Lung (tissue), 12 donors: ENCODE measurements around the gene LPIN1. TPM values are rescaled to one million over a fixed set of nuclear protein-coding genes. Genes with fewer than 3 reads are reported as not detected.

Experiments used
- ATAC-seq: fragments of 200-7000 bp; cut with Tn5 transposase; one replicate; pipeline ENCODE4 v1.9.1; 2020; ENCODE audit warnings: moderate number of reproducible peaks; ENCODE audit not compliant: insufficient read depth, low FRiP score
- DNase-seq, 3 donors: peaks; one replicate each; pipeline ENCODE4 v3.0.0-alpha.2; 2013 to 2017
- H3K27ac ChIP-seq, 2 donors: one replicate each; pipeline ENCODE4 v1.5.1; 2013; ENCODE audit warnings: mild to moderate bottlenecking in 2 of 2, moderate library complexity in 2 of 2, control low read depth in 1 of 2, inconsistent platforms in 1 of 2, low read depth in 1 of 2, low read length in 1 of 2
- H3K27me3 ChIP-seq, 3 donors: one replicate each; pipeline ENCODE4 v1.5.1; 2013; ENCODE audit warnings: low read length in 2 of 3; ENCODE audit not compliant: control insufficient read depth in 3 of 3, insufficient read depth in 3 of 3
- H3K36me3 ChIP-seq, 4 donors: one replicate each; pipeline ENCODE4 v1.5.1; 2013; ENCODE audit warnings: low read length in 4 of 4, mild to moderate bottlenecking in 1 of 4, moderate library complexity in 1 of 4; ENCODE audit not compliant: control insufficient read depth in 4 of 4, insufficient read depth in 4 of 4
- H3K4me1 ChIP-seq, 5 donors: one replicate each; pipeline ENCODE4 v1.5.1; 2013; ENCODE audit warnings: low read length in 5 of 5, mild to moderate bottlenecking in 2 of 5, moderate library complexity in 1 of 5; ENCODE audit not compliant: control insufficient read depth in 5 of 5, insufficient read depth in 5 of 5
- H3K4me3 ChIP-seq: one replicate; pipeline ENCODE4 v1.5.1; 2013; ENCODE audit warnings: mild to moderate bottlenecking, control low read depth, moderate library complexity
- H3K9ac ChIP-seq, 2 donors: one replicate each; pipeline ENCODE4 v1.5.1; 2013; ENCODE audit warnings: low read length in 2 of 2, control low read depth in 1 of 2; ENCODE audit not compliant: insufficient read depth in 1 of 2
- H3K9me3 ChIP-seq, 4 donors: one replicate each; pipeline ENCODE4 v1.5.1; 2013; ENCODE audit warnings: low read length in 3 of 4, mild to moderate bottlenecking in 1 of 4, moderate library complexity in 1 of 4; ENCODE audit not compliant: control insufficient read depth in 4 of 4, insufficient read depth in 3 of 4
- WGBS, 2 donors: extraction: QIAGEN DNeasy Blood & Tissue Kit; methylation state at CpG; one replicate each; pipeline ENCODE4 v1.1.7; 2013; 5-methylcytosine and 5-hydroxymethylcytosine counted together
- polyA plus RNA-seq, 2 donors: library from polyadenylated mRNA; stranded (reverse); fragments of 200-250 nt; gene quantifications; one replicate each; pipeline ENCODE4 v1.2.1, GENCODE V29; 2013
- total RNA-seq, 2 donors: library from RNA; depleted of rRNA in 1 of 2; stranded (reverse); fragments of >200 nt in 1 of 2; gene quantifications; one replicate each; pipeline ENCODE4 v1.2.1, GENCODE V29; 2014 to 2021
- TF ChIP-seq, protein P1 (sequence below): IDR thresholded peaks from 2 replicates; pipeline ENCODE4 v1.5.1; 2012; ENCODE audit warnings: mild to moderate bottlenecking; ENCODE audit errors: control extremely low read depth, extremely low read depth
- donor health status: control.
- donor health status: control.
- donor health status: Bipolar disorder and iron deficiency.
- donor health status: healthy.
- donor health status: DM: yes; HTN: yes; CAD: no.

The LPIN1 gene
- total and polyA plus RNA-seq, 4 donors: 14.7 to 43.4 (median 26.0) TPM

DNA sequence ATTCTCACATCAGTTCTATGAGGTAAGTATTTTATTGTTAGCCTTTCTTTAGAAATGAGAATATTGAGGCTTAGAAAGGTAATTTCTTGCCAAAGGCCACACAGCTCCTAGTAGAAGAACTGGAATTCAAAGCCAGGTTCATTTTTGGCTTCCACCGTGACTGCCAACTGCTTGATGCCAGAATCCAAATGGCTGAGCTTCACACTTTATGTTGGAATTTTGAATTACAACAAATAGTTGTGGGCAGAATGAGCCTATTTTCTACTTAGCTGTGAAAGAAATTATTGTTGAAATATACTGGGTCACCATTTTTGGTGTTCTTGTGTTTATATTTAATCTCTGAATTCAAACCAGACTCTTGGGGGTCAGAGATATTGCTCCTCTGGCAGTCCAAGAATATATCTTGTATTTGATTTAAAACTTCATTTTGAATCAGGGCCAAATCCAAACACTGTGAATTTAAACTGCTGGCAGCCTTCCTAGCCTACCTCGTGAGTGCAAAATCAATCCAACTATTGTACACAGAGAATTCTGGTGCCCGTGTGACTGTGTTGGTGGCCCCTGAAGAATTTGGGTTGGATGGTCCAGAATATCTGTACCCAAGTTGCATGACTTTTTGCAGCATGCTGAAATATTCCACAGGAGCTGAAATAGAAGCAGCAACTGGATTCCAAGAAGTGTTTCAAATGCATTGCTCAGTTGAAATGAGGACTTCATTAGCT is 35.6 kb upstream of the LPIN1 start:
- no peaks in the 10 kb centered on the region for H3K9me3 ChIP-seq
- no peak overlapping the region for H3K9ac ChIP-seq
- H3K4me3 ChIP-seq: no peak overlapping the region
- no peaks in the 10 kb centered on the region for H3K36me3 ChIP-seq
- 38 to 55% methylated on average over 3 of the region's 3 CpGs for WGBS, 2 donors
- H3K4me1 ChIP-seq: peaks cover 0 to 25% (median 10%) of the 10 kb centered on the region in 5 donors
- H3K27ac ChIP-seq: no peak overlapping the region
- DNase-seq (peak; percentile 45 to 77 (median 75)), ATAC-seq (no peak)
- TF ChIP-seq, protein P1, sequence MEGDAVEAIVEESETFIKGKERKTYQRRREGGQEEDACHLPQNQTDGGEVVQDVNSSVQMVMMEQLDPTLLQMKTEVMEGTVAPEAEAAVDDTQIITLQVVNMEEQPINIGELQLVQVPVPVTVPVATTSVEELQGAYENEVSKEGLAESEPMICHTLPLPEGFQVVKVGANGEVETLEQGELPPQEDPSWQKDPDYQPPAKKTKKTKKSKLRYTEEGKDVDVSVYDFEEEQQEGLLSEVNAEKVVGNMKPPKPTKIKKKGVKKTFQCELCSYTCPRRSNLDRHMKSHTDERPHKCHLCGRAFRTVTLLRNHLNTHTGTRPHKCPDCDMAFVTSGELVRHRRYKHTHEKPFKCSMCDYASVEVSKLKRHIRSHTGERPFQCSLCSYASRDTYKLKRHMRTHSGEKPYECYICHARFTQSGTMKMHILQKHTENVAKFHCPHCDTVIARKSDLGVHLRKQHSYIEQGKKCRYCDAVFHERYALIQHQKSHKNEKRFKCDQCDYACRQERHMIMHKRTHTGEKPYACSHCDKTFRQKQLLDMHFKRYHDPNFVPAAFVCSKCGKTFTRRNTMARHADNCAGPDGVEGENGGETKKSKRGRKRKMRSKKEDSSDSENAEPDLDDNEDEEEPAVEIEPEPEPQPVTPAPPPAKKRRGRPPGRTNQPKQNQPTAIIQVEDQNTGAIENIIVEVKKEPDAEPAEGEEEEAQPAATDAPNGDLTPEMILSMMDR: no peak
- H3K27me3 ChIP-seq: no peaks in the 10 kb centered on the region

DNA sequence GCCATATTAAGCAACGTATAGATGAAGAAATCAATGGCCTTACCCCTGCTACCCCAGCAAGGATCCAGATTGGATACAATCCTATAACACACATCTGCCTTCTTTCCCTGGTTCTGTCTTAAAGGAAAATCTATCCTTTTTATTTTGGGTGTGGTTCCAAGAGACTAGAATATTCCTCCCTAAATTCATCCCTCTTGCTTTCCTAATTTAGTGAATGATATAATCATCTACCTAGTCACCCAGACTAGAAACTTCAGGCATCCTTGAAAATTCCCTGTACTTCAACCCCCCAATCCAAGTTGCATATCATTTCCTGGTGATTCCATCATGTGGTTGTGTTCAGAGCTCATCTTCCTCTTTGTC is 35.1 kb upstream of the LPIN1 start:
- 37 to 70% methylated on average over 1 of the region's 1 CpG for WGBS, 2 donors
- peaks cover 0 to 26% (median 10%) of the 10 kb centered on the region in 5 donors for H3K4me1 ChIP-seq
- H3K9me3 ChIP-seq: no peaks in the 10 kb centered on the region
- no peak overlapping the region for H3K27ac ChIP-seq
- no peaks in the 10 kb centered on the region for H3K36me3 ChIP-seq
- H3K4me3 ChIP-seq: no peak overlapping the region
- no peaks in the 10 kb centered on the region for H3K27me3 ChIP-seq
- H3K9ac ChIP-seq: no peak overlapping the region
- TF ChIP-seq, protein P1: no peak
- ATAC-seq (no peak), DNase-seq (no peak)

DNA sequence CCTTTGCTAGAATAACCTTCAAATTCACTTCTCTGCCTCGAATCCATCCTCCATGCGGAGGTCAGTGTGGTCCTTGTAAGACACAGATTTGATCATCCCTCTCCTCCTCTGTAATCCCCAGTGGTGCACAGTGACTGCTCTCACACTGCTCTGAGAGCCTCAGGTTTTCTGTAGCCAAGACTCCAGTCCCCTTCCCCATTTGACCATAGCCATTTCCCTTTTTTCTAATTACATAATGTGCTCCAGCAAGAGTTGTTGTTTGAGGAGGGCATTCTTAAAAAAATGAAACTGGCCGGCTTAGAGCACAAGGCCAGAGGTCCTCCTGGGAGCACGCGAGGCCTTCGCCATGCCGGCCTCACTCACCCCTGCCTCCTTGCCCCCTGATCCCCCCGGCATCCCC is 34.7 kb upstream of the LPIN1 start:
- no peak overlapping the region for H3K9ac ChIP-seq
- no peak for DNase-seq
- ATAC-seq: no peak
- peaks cover 0 to 30% (median 10%) of the 10 kb centered on the region in 5 donors for H3K4me1 ChIP-seq
- H3K36me3 ChIP-seq: no peaks in the 10 kb centered on the region
- no peaks in the 10 kb centered on the region for H3K9me3 ChIP-seq
- no peaks in the 10 kb centered on the region for H3K27me3 ChIP-seq
- WGBS, 2 donors: 74 to 79% methylated on average over 8 of the region's 8 CpGs
- no peak overlapping the region for H3K4me3 ChIP-seq
- H3K27ac ChIP-seq: no peak overlapping the region
- TF ChIP-seq, protein P1: no peak
